Large intestine (tissue), 3 donors: Measurements from ENCODE around the gene INVS. TPM values are rescaled to one million over a fixed set of nuclear protein-coding genes. Genes with fewer than 3 reads are reported as not detected.
A peak's percentile ranks its signal among the peaks of the same experiment; 100 is the strongest.

Source experiments
- DNase-seq, 2 donors: peaks; one replicate each; pipeline versions ENCODE4 v3.0.0 to v3.0.0-alpha.2; 2013
- H3K27ac ChIP-seq: one replicate; pipeline ENCODE4 v1.5.1; 2013; ENCODE audit warnings: low read length
- H3K27me3 ChIP-seq: 2 replicates; pipeline ENCODE4 v1.6.1; 2013; ENCODE audit warnings: low read length; ENCODE audit not compliant: control insufficient read depth, insufficient read depth
- H3K36me3 ChIP-seq: 2 replicates; pipeline ENCODE4 v1.6.1; 2013; ENCODE audit warnings: low read length; ENCODE audit not compliant: control insufficient read depth, insufficient read depth
- H3K4me1 ChIP-seq: one replicate; pipeline ENCODE4 v1.6.1; 2013; ENCODE audit warnings: low read length; ENCODE audit not compliant: control insufficient read depth, insufficient read depth
- H3K4me3 ChIP-seq: one replicate; pipeline ENCODE4 v1.5.1; 2013; ENCODE audit warnings: low read length
- H3K9me3 ChIP-seq: one replicate; pipeline ENCODE4 v1.6.1; 2013; ENCODE audit warnings: mild to moderate bottlenecking, low read depth, low read length, moderate library complexity; ENCODE audit not compliant: control insufficient read depth
- WGBS: methylation state at CpG from one replicate; pipeline ENCODE4 v1.1.5; 2013; ENCODE audit warnings: low lambda C conversion rate; ENCODE audit not compliant: insufficient coverage; 5-methylcytosine and 5-hydroxymethylcytosine counted together
- polyA plus RNA-seq: library from polyadenylated mRNA; unstranded; fragments of 120-200 nt; gene quantifications from one replicate; pipeline ENCODE4 v1.2.1, GENCODE V29; 2013

INVS gene
- polyA plus RNA-seq, 1 donor: 15.8 TPM

DNA sequence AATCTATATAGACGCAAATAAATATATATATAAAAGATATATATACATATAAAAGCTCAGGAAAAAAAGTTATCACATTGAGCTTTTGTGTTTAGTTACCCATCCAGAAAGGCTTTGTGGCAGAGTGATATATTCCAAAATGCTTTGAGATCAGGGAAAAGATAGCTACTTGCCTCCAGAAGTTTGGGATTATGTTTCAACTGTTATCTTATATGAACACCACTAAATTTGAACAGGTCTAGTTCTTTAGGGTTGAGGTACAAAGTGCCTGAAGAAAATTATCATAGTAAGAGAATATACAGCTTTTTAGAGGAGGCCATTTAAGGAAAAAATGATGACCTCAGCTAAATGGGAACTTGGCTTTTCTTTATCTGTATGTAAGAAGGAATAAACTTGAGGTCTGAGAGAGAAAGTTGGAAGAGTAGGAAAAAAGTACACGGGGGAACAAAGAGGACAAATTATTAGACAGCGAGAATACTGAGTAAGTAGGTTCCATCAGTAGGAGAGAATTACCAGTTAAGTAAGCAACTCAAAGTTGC lies 2.6 kb upstream of the INVS start:
- Histone ChIP-seq H3K9me3 (no peaks in the 10 kb centered on the region), H3K36me3 (no peaks in the 10 kb centered on the region), H3K27ac (no peak overlapping the region), H3K4me1 (peaks cover 13% of the 10 kb centered on the region), H3K4me3 (no peak overlapping the region), H3K27me3 (no peaks in the 10 kb centered on the region)
- DNase-seq: peak in 1 of 2 donors; percentile 32
- WGBS: 80% methylated on average over 1 of the region's 3 CpGs

DNA sequence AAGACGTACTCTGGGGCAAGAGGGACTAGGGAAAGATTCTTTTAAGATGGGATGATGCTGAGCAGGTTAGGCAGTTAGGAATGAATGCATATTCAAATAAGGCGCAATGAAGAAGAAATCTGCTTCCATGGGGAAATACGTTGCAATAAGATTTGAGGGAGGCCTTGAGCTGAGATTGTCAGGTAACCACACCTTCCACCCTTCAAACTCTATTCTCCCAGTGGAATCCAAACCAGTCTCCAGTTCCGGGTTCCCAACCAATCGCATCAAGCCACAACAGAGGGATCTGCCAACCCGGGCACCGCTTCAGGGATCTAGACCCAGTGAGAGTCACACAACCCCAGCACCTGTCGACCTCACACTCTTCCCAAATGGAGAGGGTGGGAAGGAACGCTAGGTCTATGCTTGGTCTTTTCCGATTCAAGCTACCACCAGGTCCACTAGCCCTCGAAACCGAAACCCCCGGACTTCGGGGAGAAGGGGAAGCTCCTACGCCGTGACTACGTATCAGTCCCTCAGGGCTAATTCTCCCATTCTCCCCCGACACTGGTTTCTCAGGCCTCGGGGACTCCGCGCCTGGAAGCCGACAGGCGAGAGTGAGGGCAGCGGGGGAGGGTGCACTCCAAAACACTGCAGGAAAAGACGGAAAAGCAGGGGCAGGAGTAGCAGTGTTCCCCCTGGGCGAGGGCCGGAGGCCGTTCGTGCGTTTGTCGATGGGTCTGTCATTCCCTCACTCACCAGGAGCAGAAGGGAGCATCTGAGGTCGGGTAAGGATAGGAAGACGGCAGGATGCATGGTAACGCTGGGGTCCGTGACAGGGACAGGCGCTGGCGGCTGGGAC lies 777 bp upstream of the INVS start:
- H3K36me3 ChIP-seq: peaks cover 7% of the 10 kb centered on the region
- peak; percentile 57 to 86 for DNase-seq
- peaks cover 13% of the 10 kb centered on the region for H3K4me1 ChIP-seq
- H3K27ac ChIP-seq: peak overlapping the region; percentile 98
- 0% methylated on average over 1 of the region's 37 CpGs for WGBS
- no peaks in the 10 kb centered on the region for H3K9me3 ChIP-seq
- H3K4me3 ChIP-seq: peak overlapping the region; percentile 96
- H3K27me3 ChIP-seq: no peaks in the 10 kb centered on the region

GRCh38 chr9:100099722-100100042 lies 639 bp downstream of the INVS start:
- peaks cover 13% of the 10 kb centered on the region for H3K36me3 ChIP-seq
- H3K4me1 ChIP-seq: peaks cover 13% of the 10 kb centered on the region
- peak overlapping the region; percentile 96 for H3K4me3 ChIP-seq
- no CpG with 5 or more reads among the region's 10 CpGs for WGBS
- DNase-seq: peak in 1 of 2 donors; percentile 22
- peak overlapping the region; percentile 87 for H3K27ac ChIP-seq
- H3K9me3 ChIP-seq: no peaks in the 10 kb centered on the region
- H3K27me3 ChIP-seq: no peaks in the 10 kb centered on the region

DNA sequence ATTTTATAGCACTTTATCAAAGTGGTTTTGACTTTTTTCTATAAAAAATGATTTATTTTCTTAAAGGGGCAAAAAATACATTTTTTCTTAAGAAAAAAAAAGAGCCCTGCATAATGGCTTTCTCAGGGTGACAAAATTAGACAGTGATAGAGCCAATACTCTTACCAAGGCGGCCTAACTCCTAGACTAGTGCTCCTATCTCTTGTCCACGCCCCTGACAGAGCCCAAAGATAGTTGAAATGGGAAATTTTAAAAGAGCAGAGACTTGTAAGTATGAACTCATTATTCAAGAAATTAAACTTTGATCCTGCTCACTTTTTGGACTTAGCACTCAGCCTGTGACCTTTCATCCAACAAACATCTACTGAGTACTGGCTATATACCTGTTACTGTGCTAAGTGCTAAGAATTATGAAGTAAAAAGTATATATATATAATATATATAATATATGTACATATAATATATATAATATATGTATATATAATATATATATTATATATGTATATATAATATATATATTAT lies 1.2 kb downstream of the INVS start:
- Histone ChIP-seq H3K4me1 (peaks cover 13% of the 10 kb centered on the region), H3K9me3 (no peaks in the 10 kb centered on the region), H3K4me3 (peak overlapping the region; percentile 96), H3K27ac (peak overlapping the region; percentile 87), H3K27me3 (no peaks in the 10 kb centered on the region), H3K36me3 (peaks cover 14% of the 10 kb centered on the region)
- WGBS: no CpG with 5 or more reads among the region's 2 CpGs
- DNase-seq: peak in 1 of 2 donors; percentile 23

DNA sequence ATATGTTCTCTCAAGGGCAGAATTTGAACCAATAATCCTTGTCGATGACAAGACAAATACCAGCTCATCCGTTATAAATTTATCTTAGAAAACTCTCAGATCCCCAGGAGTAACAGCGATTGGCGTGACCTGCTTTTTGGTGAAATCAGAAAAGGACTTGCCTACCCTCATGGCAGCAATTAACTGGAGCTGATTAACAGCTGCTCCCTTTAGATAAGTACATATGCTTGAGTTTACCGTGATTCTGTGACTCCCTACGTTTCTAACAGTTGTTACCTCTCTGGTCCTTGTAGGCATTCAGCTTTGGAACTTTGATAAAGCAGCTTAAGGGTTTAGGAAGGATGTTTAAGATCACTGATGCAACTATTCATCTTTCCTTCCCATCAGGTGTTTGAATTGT lies 2.6 kb downstream of the INVS start:
- Histone ChIP-seq H3K4me1 (peaks cover 6% of the 10 kb centered on the region), H3K9me3 (no peaks in the 10 kb centered on the region), H3K27me3 (no peaks in the 10 kb centered on the region), H3K27ac (no peak overlapping the region), H3K36me3 (peaks cover 28% of the 10 kb centered on the region), H3K4me3 (no peak overlapping the region)
- WGBS: 80% methylated on average over 1 of the region's 6 CpGs
- DNase-seq: no peak

DNA sequence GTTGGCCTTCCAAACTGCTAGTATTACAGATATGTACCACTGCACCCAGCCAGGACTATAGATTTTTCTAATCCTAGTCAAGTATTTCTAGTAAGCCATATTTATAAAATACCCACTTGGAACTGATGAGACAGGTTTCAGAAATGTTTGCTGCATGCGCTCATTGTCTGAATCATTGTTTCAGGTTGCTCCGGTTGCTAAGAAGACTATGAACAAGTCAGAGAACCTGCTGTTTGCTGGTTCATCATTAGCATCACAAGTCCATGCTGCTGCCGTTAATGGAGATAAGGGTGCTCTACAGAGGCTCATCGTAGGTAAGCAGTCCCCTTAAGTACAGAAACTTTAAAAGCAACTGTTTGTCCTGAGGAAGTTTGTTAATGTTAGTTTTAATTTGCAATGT lies 5.3 kb downstream of the INVS start:
- peaks cover 36% of the 10 kb centered on the region for H3K36me3 ChIP-seq
- H3K27ac ChIP-seq: no peak overlapping the region
- no peaks in the 10 kb centered on the region for H3K27me3 ChIP-seq
- H3K9me3 ChIP-seq: no peaks in the 10 kb centered on the region
- H3K4me1 ChIP-seq: peaks cover 5% of the 10 kb centered on the region
- DNase-seq: no peak
- H3K4me3 ChIP-seq: no peak overlapping the region
- WGBS: 100% methylated on average over 2 of the region's 4 CpGs

GRCh38 chr9:100105861-100106260 lies 6.8 kb downstream of the INVS start:
- Histone ChIP-seq H3K9me3 (no peaks in the 10 kb centered on the region), H3K4me1 (no peaks in the 10 kb centered on the region), H3K4me3 (no peak overlapping the region), H3K36me3 (peaks cover 36% of the 10 kb centered on the region), H3K27ac (no peak overlapping the region), H3K27me3 (no peaks in the 10 kb centered on the region)
- no CpG with 5 or more reads among the region's 1 CpG for WGBS
- DNase-seq: no peak

- Histone ChIP-seq H3K4me1 (no peaks in the 10 kb centered on the region), H3K4me3 (no peak overlapping the region), H3K36me3 (peaks cover 38% of the 10 kb centered on the region), H3K27ac (no peak overlapping the region), H3K27me3 (no peaks in the 10 kb centered on the region), H3K9me3 (no peaks in the 10 kb centered on the region)
- DNase-seq: no peak
- WGBS: 86% methylated on average over 1 of the region's 2 CpGs
Observed at GRCh38 chr9:100106616-100107015, 7.6 kb downstream of the INVS start.

DNA sequence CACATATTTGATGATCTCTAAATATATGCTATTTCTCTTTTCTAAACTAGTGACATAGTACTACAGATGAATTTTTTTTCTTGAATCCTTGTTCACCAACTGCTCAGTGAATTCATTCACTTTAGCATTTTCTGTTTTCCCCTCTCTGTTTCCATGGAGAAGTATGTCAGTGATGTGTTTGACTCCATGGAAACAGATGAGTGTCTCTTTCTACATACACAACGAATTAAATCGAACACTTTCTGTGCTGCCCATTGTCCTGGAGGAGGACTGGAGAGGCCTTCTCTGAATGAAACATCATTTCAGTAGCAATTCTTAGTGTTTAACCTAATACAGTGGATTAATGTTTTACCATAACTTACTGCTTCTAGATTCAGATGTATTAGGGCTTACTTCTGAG lies 9.5 kb downstream of the INVS start:
- DNase-seq: peak in 1 of 2 donors; percentile 12
- no peak overlapping the region for H3K27ac ChIP-seq
- H3K4me3 ChIP-seq: no peak overlapping the region
- no peaks in the 10 kb centered on the region for H3K4me1 ChIP-seq
- peaks cover 37% of the 10 kb centered on the region for H3K36me3 ChIP-seq
- 70% methylated on average over 2 of the region's 2 CpGs for WGBS
- no peaks in the 10 kb centered on the region for H3K9me3 ChIP-seq
- no peaks in the 10 kb centered on the region for H3K27me3 ChIP-seq

DNA sequence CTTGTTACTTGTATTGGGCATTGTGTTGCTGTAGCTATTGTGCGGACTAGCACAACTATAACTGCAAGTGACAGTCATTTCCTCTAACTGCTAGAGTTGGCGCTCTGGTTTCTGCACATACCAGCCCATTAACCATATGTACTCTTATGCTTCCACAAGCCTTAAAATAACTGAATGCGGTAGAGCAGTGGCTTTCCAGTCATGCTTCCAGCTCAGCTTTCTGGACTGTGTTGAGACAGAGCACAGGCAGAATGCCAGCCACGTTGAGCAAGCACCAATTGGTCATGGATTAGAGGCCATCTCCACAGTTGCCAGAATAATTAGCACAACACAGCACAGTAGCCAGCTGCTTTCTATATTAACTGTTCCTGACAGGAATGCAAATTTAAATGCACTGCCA lies 12.2 kb downstream of the INVS start:
- no CpG with 5 or more reads among the region's 4 CpGs for WGBS
- peaks cover 20% of the 10 kb centered on the region for H3K36me3 ChIP-seq
- H3K4me1 ChIP-seq: no peaks in the 10 kb centered on the region
- H3K27ac ChIP-seq: no peak overlapping the region
- H3K9me3 ChIP-seq: no peaks in the 10 kb centered on the region
- no peaks in the 10 kb centered on the region for H3K27me3 ChIP-seq
- DNase-seq: peak in 1 of 2 donors; percentile 6
- no peak overlapping the region for H3K4me3 ChIP-seq
